Measurements from ENCODE around the gene PIK3AP1. TPM values are rescaled to one million over a fixed set of nuclear protein-coding genes. Genes with fewer than 3 reads are reported as not detected.

The PIK3AP1 gene
- total and polyA plus RNA-seq, 9 donors, result 1.8 to 2.9 (median 2.3) TPM

Other genes with a start within 250 kb of the PIK3AP1 start
- gene TLL2, start 206.6 kb downstream of the PIK3AP1 start, total RNA-seq, result 0.71 TPM
- gene TLL2, start 206.6 kb downstream of the PIK3AP1 start, polyA plus RNA-seq (ENCODE audit: insufficient read depth in 1 of 8, insufficient read length in 8 of 8, low replicate concordance in 1 of 8), result 1 to 10 TPM in 5 of 8 donors, under 1 TPM in 3; 0.53 to 1.8 (median 1.1) TPM
- 66.8 TPM for gene TM9SF3, start 133.5 kb downstream of the PIK3AP1 start, total RNA-seq
- gene TM9SF3, start 133.5 kb downstream of the PIK3AP1 start, polyA plus RNA-seq (ENCODE audit: insufficient read depth in 1 of 8, insufficient read length in 8 of 8, low replicate concordance in 1 of 8), result 100 to 1,000 TPM in 1 of 8 donors, 10 to 100 TPM in 7; 60.8 to 105 (median 78.0) TPM
- 18.0 TPM for gene LCOR, start 111.8 kb upstream of the PIK3AP1 start, total RNA-seq
- 10 to 100 TPM in 6 of 8 donors, 1 to 10 TPM in 2; 9.0 to 13.6 (median 12.0) TPM for gene LCOR, start 111.8 kb upstream of the PIK3AP1 start, polyA plus RNA-seq (ENCODE audit: insufficient read depth in 1 of 8, insufficient read length in 8 of 8, low replicate concordance in 1 of 8)

Measured in muscle of leg (tissue), 9 donors.